GM19035 (cell line): Measurements from ENCODE around the gene ENGASE.
"Not testable (repeated sequence)": the region's sequence is repeated elsewhere in the genome, so short reads cannot be mapped to it uniquely, and the experiment has no call there.

Experiments
- ATAC-seq: cut with Tn5 transposase; IDR thresholded peaks from one replicate; pipeline ENCODE4 v1.9.1; 2021; ENCODE audit not compliant: unreplicated experiment

ENGASE gene

GRCh38 chr17:79074649-79075445 is at the start of gene ENGASE:
ENGASE (plus strand) TSS chr17:79074824; CDS start chr17:79074945, 121 bp downstream.
- ATAC-seq, result peak; percentile 90

GRCh38 chr17:79024901-79025737 is 49.5 kb upstream of the ENGASE start:
- no peak for ATAC-seq

- ATAC-seq, result no peak
Measured at GRCh38 chr17:79026376-79027273, 48.0 kb upstream of the ENGASE start.

GRCh38 chr17:79027274-79027924 is 47.2 kb upstream of the ENGASE start:
- no peak for ATAC-seq

- ATAC-seq, result no peak
Measured at GRCh38 chr17:79027925-79028491, 46.6 kb upstream of the ENGASE start.

- no peak for ATAC-seq
Measured at GRCh38 chr17:79028496-79029326, 45.9 kb upstream of the ENGASE start.

- no peak for ATAC-seq
Measured at GRCh38 chr17:79029327-79030009, 45.2 kb upstream of the ENGASE start.

- ATAC-seq, result not testable (repeated sequence)
Measured at GRCh38 chr17:79030636-79031035, 44.0 kb upstream of the ENGASE start.

- no peak for ATAC-seq
Measured at GRCh38 chr17:79031996-79032875, 42.4 kb upstream of the ENGASE start.

- ATAC-seq, result no peak
Measured at GRCh38 chr17:79033046-79033616, 41.5 kb upstream of the ENGASE start.

- no peak for ATAC-seq
Measured at GRCh38 chr17:79033741-79034501, 40.7 kb upstream of the ENGASE start.

- no peak for ATAC-seq
Measured at GRCh38 chr17:79034931-79035485, 39.6 kb upstream of the ENGASE start.

- ATAC-seq, result no peak
Measured at GRCh38 chr17:79035686-79036085, 38.9 kb upstream of the ENGASE start.

GRCh38 chr17:79036181-79036580 is 38.4 kb upstream of the ENGASE start:
- no peak for ATAC-seq

GRCh38 chr17:79036596-79036995 is 38.0 kb upstream of the ENGASE start:
- ATAC-seq, result no peak

- no peak for ATAC-seq
Measured at GRCh38 chr17:79038545-79039135, 36.0 kb upstream of the ENGASE start.
